Effector memory CD4-positive, alpha-beta T cell (primary cell): ENCODE data around the gene RNF126.

Experiments used
- DNase-seq, 3 donors: peaks; one replicate each; pipeline ENCODE4 v3.0.0-alpha.2; 2020
- H3K27ac ChIP-seq: 2 replicates; pipeline ENCODE4 v1.7.0; 2013; ENCODE audit warnings: mild to moderate bottlenecking, low read length, moderate library complexity; ENCODE audit not compliant: insufficient read depth, poor library complexity, severe bottlenecking
- H3K27me3 ChIP-seq: replicated peaks from 2 replicates; pipeline ENCODE4 v1.7.0; 2013; ENCODE audit warnings: mild to moderate bottlenecking, low read length; ENCODE audit not compliant: insufficient read depth, control insufficient read depth, poor library complexity, severe bottlenecking
- H3K36me3 ChIP-seq: 2 replicates; pipeline ENCODE4 v1.7.0; 2013; ENCODE audit warnings: mild to moderate bottlenecking, low read length, moderate library complexity; ENCODE audit not compliant: control insufficient read depth, insufficient read depth
- H3K4me1 ChIP-seq: 2 replicates; pipeline ENCODE4 v1.7.0; 2013; ENCODE audit warnings: low read length, mild to moderate bottlenecking; ENCODE audit not compliant: control insufficient read depth, insufficient read depth, poor library complexity, severe bottlenecking
- H3K4me3 ChIP-seq: 2 replicates; pipeline ENCODE4 v1.7.0; 2013; ENCODE audit warnings: low read length, low read depth, mild to moderate bottlenecking; ENCODE audit not compliant: insufficient read depth, poor library complexity, severe bottlenecking
- H3K9me3 ChIP-seq: 2 replicates; pipeline ENCODE4 v1.7.0; 2013; ENCODE audit warnings: mild to moderate bottlenecking, low read length, moderate library complexity; ENCODE audit not compliant: control insufficient read depth

Gene RNF126

GRCh38 chr19:602391-603301, 60.4 kb downstream of the RNF126 start:
- Histone ChIP-seq H3K4me3 (no peak overlapping the region), H3K4me1 (no peaks in the 10 kb centered on the region), H3K36me3 (no peaks in the 10 kb centered on the region), H3K27ac (no peak overlapping the region), H3K27me3 (no peaks in the 10 kb centered on the region), H3K9me3 (no peaks in the 10 kb centered on the region)
- DNase-seq, result no peak

GRCh38 chr19:601790-602189, 61.2 kb downstream of the RNF126 start:
- no peak for DNase-seq
- no peak overlapping the region for H3K4me3 ChIP-seq
- no peak overlapping the region for H3K27ac ChIP-seq

GRCh38 chr19:601310-601709, 61.7 kb downstream of the RNF126 start:
- no peaks in the 10 kb centered on the region for H3K4me1 ChIP-seq
- no peaks in the 10 kb centered on the region for H3K36me3 ChIP-seq
- H3K4me3 ChIP-seq, result no peak overlapping the region
- no peaks in the 10 kb centered on the region for H3K9me3 ChIP-seq
- H3K27me3 ChIP-seq, result no peaks in the 10 kb centered on the region
- H3K27ac ChIP-seq, result no peak overlapping the region
- no peak for DNase-seq

More at GRCh38 chr19:601790-602189, 61.2 kb downstream of the RNF126 start:
- Histone ChIP-seq H3K36me3 (no peaks in the 10 kb centered on the region), H3K27me3 (no peaks in the 10 kb centered on the region), H3K9me3 (no peaks in the 10 kb centered on the region), H3K4me1 (no peaks in the 10 kb centered on the region)
